K562 (cell line): ENCODE results near the gene SH3TC1.

Experiments
- EZH2 ChIP-seq: IDR thresholded peaks from 2 replicates; pipeline ENCODE4 v1.6.1; 2012; ENCODE audit warnings: low read depth, mild to moderate bottlenecking, inconsistent platforms, low read length, borderline replicate concordance
- KDM1A ChIP-seq, 2 experiments: fragments of 450-650 bp; IDR thresholded peaks; 2 replicates each; pipeline ENCODE4 v1.6.1; 2016; ENCODE audit warnings: mild to moderate bottlenecking in 2 of 2
- MTA2 ChIP-seq: fragments of 450-650 bp; IDR thresholded peaks from 2 replicates; pipeline ENCODE4 v1.6.1; 2016; ENCODE audit warnings: low read depth
- NRF1 ChIP-seq, 2 experiments: fragments of 450-650 bp; IDR thresholded peaks in 1 of 2; conservative IDR thresholded peaks in 1 of 2; 2 replicates each; pipeline ENCODE4 v1.6.1; 2014; ENCODE audit warnings: mild to moderate bottlenecking in 2 of 2
- POLR2AphosphoS5 ChIP-seq: IDR thresholded peaks from 2 replicates; pipeline ENCODE4 v1.6.1; 2011; ENCODE audit warnings: mild to moderate bottlenecking, low read depth, low read length, moderate library complexity; ENCODE audit not compliant: control insufficient read depth, insufficient read depth
- TAF1 ChIP-seq: IDR thresholded peaks from 2 replicates; pipeline ENCODE4 v1.6.1; 2011; ENCODE audit warnings: mild to moderate bottlenecking, low read length, moderate library complexity; ENCODE audit not compliant: insufficient read depth, control insufficient read depth, severe bottlenecking; ENCODE audit errors: extremely low read depth
- ZC3H11A ChIP-seq: IDR thresholded peaks from 2 replicates; pipeline ENCODE4 v1.6.1; 2012; ENCODE audit warnings: low read depth, low read length, improper control_type of control experiment
- TF ChIP-seq, protein P1 (sequence below), 3 experiments: IDR thresholded peaks in 2 of 3; conservative IDR thresholded peaks in 1 of 3; 2 replicates each; pipeline ENCODE4 v1.5.1; 2011 to 2012; ENCODE audit warnings: low read length in 3 of 3, mild to moderate bottlenecking in 3 of 3, control low read depth in 2 of 3, improper control_type of control experiment in 1 of 3, inconsistent platforms in 1 of 3, low read depth in 1 of 3, mixed read lengths in 1 of 3, moderate library complexity in 1 of 3; ENCODE audit not compliant: insufficient read depth in 2 of 3
- TF ChIP-seq, protein P2 (sequence below), 2 experiments: fragments of 450-650 bp; formaldehyde crosslinking in 1 of 2; IDR thresholded peaks; 2 replicates each; pipeline versions ENCODE4 v1.4.0 to v1.6.1; 2014 to 2020; ENCODE audit warnings: mild to moderate bottlenecking in 2 of 2, borderline replicate concordance in 1 of 2, low read depth in 1 of 2
- TF ChIP-seq, protein P3 (sequence below): fragments of 450-650 bp; formaldehyde crosslinking; IDR thresholded peaks from 2 replicates; pipeline ENCODE4 v1.4.0; 2020; ENCODE audit warnings: mild to moderate bottlenecking, moderate library complexity
- TF ChIP-seq, protein P4 (sequence below): fragments of 450-650 bp; formaldehyde crosslinking; IDR thresholded peaks from 2 replicates; pipeline ENCODE4 v1.4.0; 2020; ENCODE audit warnings: mild to moderate bottlenecking, mixed read lengths
- TF ChIP-seq, protein P5 (sequence below), 2 experiments: fragments of 450-650 bp in 1 of 2; sonication (generic) in 1 of 2; formaldehyde crosslinking; conservative IDR thresholded peaks; 2 replicates each; pipeline versions ENCODE4 v1.4.0 to v1.8.1; 2020 to 2022; ENCODE audit warnings: mild to moderate bottlenecking in 1 of 2, missing genetic modification reagents in 1 of 2

DNA sequence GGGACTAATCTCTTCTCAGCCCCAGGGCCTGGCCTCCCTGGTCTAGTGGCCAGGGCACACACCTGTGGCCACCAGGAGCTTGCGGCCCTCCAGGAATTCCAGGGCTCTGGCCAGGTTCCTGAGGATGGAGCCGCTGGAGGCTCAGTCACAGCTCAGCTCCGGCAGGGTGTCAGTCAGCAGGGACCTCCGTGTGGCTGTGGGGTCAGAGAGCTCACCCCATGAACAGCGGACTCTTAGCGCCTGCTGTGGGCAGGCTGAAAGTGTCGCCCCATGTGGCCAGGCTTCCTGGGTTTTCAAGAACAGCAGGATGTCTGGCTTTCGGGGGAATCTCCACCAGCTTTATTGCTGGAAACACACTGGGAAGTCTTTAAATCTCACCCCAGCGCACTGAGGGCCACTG is 19.3 kb upstream of the SH3TC1 start:
- TF ChIP-seq, protein P1, sequence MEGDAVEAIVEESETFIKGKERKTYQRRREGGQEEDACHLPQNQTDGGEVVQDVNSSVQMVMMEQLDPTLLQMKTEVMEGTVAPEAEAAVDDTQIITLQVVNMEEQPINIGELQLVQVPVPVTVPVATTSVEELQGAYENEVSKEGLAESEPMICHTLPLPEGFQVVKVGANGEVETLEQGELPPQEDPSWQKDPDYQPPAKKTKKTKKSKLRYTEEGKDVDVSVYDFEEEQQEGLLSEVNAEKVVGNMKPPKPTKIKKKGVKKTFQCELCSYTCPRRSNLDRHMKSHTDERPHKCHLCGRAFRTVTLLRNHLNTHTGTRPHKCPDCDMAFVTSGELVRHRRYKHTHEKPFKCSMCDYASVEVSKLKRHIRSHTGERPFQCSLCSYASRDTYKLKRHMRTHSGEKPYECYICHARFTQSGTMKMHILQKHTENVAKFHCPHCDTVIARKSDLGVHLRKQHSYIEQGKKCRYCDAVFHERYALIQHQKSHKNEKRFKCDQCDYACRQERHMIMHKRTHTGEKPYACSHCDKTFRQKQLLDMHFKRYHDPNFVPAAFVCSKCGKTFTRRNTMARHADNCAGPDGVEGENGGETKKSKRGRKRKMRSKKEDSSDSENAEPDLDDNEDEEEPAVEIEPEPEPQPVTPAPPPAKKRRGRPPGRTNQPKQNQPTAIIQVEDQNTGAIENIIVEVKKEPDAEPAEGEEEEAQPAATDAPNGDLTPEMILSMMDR (IDR thresholded peaks at IDR 0.05 in 2 of 3, conservative IDR thresholded peaks at IDR 0.05 in 1 of 3; ENCODE audit: insufficient read depth in 2 of 3, low read depth in 1 of 3, low read length in 3 of 3), result no peak
- TF ChIP-seq, protein P2, sequence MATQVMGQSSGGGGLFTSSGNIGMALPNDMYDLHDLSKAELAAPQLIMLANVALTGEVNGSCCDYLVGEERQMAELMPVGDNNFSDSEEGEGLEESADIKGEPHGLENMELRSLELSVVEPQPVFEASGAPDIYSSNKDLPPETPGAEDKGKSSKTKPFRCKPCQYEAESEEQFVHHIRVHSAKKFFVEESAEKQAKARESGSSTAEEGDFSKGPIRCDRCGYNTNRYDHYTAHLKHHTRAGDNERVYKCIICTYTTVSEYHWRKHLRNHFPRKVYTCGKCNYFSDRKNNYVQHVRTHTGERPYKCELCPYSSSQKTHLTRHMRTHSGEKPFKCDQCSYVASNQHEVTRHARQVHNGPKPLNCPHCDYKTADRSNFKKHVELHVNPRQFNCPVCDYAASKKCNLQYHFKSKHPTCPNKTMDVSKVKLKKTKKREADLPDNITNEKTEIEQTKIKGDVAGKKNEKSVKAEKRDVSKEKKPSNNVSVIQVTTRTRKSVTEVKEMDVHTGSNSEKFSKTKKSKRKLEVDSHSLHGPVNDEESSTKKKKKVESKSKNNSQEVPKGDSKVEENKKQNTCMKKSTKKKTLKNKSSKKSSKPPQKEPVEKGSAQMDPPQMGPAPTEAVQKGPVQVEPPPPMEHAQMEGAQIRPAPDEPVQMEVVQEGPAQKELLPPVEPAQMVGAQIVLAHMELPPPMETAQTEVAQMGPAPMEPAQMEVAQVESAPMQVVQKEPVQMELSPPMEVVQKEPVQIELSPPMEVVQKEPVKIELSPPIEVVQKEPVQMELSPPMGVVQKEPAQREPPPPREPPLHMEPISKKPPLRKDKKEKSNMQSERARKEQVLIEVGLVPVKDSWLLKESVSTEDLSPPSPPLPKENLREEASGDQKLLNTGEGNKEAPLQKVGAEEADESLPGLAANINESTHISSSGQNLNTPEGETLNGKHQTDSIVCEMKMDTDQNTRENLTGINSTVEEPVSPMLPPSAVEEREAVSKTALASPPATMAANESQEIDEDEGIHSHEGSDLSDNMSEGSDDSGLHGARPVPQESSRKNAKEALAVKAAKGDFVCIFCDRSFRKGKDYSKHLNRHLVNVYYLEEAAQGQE (IDR thresholded peaks at IDR 0.05; ENCODE audit: borderline replicate concordance), result no peak
- TF ChIP-seq, protein P2 (CRISPR knock-in tag; IDR thresholded peaks at IDR 0.05; ENCODE audit: low read depth), result no peak
- TF ChIP-seq, protein P3, sequence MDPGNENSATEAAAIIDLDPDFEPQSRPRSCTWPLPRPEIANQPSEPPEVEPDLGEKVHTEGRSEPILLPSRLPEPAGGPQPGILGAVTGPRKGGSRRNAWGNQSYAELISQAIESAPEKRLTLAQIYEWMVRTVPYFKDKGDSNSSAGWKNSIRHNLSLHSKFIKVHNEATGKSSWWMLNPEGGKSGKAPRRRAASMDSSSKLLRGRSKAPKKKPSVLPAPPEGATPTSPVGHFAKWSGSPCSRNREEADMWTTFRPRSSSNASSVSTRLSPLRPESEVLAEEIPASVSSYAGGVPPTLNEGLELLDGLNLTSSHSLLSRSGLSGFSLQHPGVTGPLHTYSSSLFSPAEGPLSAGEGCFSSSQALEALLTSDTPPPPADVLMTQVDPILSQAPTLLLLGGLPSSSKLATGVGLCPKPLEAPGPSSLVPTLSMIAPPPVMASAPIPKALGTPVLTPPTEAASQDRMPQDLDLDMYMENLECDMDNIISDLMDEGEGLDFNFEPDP, result no peak
- TF ChIP-seq MTA2 (no peak), EZH2 (no peak), POLR2AphosphoS5 (no peak), KDM1A (IDR thresholded peaks at IDR 0.05) (no peak), TAF1 (no peak), NRF1 (conservative IDR thresholded peaks at IDR 0.05 in 1 of 2, IDR thresholded peaks at IDR 0.05 in 1 of 2) (no peak), ZC3H11A (no peak)
- TF ChIP-seq, protein P4, sequence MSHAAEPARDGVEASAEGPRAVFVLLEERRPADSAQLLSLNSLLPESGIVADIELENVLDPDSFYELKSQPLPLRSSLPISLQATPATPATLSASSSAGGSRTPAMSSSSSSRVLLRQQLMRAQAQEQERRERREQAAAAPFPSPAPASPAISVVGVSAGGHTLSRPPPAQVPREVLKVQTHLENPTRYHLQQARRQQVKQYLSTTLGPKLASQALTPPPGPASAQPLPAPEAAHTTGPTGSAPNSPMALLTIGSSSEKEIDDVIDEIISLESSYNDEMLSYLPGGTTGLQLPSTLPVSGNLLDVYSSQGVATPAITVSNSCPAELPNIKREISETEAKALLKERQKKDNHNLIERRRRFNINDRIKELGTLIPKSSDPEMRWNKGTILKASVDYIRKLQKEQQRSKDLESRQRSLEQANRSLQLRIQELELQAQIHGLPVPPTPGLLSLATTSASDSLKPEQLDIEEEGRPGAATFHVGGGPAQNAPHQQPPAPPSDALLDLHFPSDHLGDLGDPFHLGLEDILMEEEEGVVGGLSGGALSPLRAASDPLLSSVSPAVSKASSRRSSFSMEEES (CRISPR knock-in tag), result no peak
- TF ChIP-seq, protein P5, sequence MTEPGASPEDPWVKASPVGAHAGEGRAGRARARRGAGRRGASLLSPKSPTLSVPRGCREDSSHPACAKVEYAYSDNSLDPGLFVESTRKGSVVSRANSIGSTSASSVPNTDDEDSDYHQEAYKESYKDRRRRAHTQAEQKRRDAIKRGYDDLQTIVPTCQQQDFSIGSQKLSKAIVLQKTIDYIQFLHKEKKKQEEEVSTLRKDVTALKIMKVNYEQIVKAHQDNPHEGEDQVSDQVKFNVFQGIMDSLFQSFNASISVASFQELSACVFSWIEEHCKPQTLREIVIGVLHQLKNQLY (CRISPR knock-in tag; conservative IDR thresholded peaks at IDR 0.05), result no peak
